Erythroblast (primary cell): ENCODE measurements around the gene NRGN.

ENCODE experiments used
- DNase-seq, 2 experiments: peaks; one replicate each; lab custom pipeline; 2025; lab: John Stamatoyannopoulos, UW
- GATA1 ChIP-seq: IDR thresholded peaks from 2 replicates; pipeline ENCODE4 v1.6.1; 2011; ENCODE audit warnings: low read depth, mild to moderate bottlenecking, control low read depth, low read length, moderate library complexity
- POLR2A ChIP-seq: IDR thresholded peaks from 2 replicates; pipeline ENCODE4 v1.6.1; 2011; ENCODE audit warnings: mild to moderate bottlenecking, low read length

Gene NRGN

DNA sequence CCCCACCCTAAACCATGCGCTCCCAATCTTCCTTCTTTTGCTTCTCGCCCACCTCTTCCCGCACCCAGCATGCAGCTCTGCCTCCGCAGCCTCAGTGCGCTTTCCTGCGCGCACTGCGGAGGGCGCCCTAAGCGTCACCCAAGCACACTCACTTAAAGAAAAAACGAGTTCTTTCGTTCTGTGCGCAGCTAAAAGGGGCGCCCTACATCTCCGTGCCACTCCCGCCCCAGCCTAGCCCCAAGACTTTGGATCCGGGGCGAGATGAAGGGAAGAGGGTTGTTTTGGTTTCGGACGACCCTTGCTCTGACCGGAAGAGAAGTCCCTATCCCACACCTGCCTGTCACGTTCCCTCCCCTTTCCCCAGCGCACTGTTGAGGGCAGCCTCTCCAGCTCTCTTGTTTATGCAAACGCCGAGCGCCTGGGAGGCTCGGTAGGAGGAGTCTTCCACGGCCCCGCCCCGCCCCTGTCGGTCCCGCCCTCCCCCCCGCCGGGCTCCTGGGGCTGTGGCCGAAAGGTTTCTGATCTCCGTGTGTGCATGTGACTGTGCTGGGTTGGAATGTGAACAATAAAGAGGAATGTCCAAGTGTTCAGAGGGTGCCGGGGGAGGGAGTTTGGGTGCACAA, 7.0 kb downstream of the NRGN start:
- TF ChIP-seq POLR2A: peak; percentile 79
- no peak for TF ChIP-seq GATA1
- peak; percentile 85 to 89 for DNase-seq

DNA sequence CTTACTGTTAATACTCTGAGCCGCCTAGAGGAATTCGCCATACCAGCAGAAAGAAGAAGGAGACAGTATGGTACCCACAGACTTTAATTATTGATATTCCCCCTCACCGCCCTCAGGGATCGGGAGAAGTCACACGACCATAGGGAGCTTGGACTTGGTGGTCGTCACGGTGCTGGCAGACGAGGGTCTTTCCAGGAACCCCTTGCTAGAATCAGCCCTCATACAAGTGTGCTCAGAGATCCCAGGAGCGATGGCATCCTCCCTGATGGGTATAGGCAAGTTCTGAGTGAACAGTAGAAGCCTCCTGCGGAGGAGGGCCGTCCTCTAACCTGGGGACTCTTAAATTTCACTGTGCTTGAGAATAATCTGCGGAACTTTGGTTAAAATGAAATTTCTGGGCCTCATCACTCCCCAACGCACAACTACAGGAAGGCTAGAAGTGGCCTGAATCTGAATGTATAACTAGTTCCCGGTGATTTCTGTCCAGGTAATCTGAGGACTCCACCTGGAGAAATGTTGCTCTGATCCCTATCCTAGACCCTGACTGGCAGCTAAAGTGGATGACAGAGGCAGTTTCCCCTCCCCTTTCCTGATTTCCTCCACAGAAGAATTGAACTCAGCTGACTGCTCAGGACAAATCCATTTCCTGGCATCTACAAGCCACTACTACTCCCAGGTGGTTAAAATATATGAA, 7.8 kb downstream of the NRGN start:
- no peak for TF ChIP-seq POLR2A
- no peak for TF ChIP-seq GATA1
- no peak for DNase-seq

DNA sequence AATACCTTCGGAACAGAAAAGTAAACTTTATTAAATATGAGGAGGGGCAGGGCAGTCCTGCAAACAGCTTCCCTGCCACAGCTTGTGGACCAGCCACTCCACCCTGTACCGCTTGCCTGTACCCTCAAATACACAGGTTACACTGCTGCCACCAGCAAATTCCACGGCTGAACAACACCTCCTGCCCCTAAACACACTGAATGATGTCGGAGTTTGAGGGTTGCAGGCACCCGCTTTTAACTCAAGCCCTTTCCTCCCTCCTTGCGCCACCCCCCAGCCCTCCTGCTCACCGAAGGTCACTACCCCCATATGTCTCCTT, 8.3 kb downstream of the NRGN start:
- no peak for DNase-seq

DNA sequence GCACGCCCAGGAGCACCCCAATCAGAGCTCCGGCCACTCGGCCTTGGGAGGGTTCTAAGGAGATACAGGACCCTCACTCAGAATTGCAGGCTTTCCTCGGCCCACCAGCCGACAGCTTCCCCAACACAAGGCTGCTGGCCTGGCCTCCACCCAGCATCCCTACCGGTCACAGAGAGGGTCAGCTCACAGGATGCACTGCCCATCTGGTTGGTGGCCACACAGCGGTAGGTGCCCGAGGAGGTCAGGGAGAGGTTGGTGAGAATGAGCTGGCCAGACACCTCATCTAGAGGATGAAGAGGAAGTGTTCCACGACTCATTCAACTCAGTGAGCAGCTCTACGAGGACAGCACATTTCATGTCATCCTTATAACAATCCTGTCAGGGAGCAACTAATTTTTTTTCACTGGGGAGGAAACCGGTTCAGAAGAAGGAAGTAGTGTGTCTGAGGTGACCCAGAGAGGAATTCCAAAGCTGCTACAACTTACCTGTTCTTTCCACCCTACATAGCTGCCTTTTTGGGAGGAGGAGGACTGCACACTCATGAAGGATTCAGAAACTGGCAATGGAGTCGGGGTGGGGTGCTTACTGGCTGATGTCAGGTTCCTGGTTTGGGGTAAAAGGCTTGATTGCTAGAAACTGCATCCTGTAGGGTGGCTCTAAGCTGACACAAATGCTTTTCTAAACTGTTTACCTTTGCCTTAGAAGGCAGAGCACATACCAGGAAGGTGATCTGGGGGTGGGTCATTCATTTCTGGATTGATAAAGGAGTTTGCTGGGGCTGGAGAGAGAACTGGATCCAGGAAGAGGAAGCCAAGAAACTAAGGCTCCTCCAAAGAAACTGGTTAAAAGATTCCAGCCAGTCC, 9.0 kb downstream of the NRGN start:
- no peak for DNase-seq
- TF ChIP-seq GATA1 (no peak), POLR2A (no peak)

More for the DNA sequence above, 8.3 kb downstream of the NRGN start:
- no peak for TF ChIP-seq GATA1
- TF ChIP-seq POLR2A: no peak

DNA sequence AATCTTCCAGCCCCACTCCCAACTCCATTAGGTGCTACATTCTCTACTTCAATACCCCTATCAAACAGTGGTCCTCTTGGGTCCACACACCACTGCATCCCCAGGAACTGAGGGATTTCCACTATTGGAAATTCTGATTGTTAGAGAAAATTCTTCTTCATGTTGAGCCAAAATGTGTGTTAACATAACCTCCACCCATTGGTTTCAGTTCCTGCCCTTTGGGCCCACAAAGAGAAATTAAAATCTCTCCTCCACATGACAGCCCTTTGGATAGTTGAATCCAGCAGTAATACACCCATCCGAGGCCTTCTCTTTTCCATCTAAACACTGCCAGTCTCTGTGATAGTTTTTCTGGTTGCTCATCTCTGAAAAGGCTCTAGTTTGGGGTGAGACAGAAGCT, 10.2 kb downstream of the NRGN start:
- no peak for DNase-seq
- TF ChIP-seq GATA1: no peak
- no peak for TF ChIP-seq POLR2A

DNA sequence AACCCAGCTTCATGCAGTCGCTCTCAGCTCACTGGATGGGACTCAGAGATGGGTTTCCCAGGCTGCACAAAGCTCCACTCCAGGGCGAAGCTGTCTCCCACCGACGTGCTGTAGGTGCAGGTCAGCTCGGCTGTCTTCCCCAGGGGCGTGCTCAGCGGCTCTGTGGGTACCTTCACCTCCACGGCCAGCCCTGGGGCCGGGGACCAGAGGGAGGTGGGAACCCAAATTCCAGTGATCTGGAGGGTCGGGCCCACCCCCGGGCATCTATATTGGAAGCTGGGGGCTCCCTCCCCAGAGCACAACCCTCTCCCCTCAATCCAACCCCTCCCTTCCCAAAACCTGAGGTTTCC, 11.6 kb downstream of the NRGN start:
- no peak for DNase-seq
- TF ChIP-seq GATA1: no peak
- no peak for TF ChIP-seq POLR2A

DNA sequence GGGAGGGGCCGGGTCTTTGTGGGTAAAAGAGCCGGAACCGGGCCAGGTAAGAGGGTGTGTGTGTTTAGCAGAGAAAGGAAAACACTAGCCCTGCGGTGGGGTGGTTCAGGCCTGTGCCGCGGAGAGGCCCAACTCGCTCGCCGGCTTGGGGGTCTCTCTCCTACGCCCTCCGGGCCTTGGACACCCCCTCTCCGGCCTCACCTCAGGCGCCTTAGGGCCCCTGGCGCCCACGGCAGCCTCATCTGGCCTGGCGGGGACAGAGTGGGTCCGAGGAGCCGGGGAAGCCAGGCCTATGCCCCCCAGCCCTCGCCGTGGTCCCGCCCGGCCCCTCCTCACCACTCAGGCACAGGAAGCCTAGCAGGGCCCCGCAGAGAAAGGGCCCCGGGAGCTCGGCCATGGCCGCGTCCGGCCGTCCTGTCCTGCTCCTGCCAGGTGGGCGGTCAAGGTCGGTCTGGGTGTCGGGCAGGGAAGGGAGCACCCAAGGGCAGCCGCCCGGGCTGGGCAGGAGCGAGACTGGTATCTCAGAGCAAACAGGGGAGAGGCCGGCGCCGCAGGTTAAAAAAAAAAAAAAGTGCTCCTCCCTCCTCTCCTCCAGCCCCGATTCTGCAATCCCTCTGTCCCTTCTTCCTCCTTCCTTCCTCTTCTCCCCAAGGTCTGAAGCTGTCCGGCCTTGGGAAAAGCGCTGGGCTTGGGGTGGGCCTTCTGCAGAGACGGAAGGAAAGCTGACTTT, 12.2 kb downstream of the NRGN start, which contains the start of gene VSIG2:
Gene VSIG2 (minus strand): TSS at position 515 of the 730 bp plus-strand sequence. CDS start 118 bp downstream, at position 397.
- no peak for DNase-seq
- TF ChIP-seq GATA1 (no peak), POLR2A (no peak)

DNA sequence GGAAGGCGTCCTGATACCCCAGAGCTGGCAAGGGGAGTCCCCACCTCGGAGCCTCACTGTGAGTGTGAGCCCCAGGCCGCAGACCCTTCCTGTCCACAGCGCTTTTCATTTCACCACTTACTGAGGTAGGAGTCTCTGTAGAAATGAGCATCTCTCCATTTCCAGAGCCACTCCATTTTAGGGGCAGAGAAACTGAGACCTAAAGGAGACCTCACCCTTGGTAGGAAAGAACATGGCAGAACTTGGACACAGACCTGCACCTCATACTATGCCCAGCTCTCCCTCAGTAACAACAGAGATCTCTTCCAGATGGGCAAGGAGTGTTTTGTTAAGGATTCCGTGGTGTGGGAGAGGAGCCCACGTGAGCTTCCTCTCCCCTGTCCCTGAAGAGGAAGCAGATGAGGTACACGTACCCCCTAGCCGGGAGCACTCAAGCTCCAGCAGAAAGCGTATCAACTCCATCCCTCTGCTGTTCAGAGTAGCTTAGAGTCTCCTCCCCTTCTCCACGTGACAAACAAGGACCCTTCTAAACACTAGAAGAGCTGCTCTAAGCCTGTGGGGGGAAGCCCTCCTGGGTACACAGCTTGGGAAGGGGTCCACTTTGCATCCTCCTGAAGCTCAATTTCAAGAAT, 12.8 kb downstream of the NRGN start:
- no peak for DNase-seq
- TF ChIP-seq GATA1 (no peak), POLR2A (no peak)

DNA sequence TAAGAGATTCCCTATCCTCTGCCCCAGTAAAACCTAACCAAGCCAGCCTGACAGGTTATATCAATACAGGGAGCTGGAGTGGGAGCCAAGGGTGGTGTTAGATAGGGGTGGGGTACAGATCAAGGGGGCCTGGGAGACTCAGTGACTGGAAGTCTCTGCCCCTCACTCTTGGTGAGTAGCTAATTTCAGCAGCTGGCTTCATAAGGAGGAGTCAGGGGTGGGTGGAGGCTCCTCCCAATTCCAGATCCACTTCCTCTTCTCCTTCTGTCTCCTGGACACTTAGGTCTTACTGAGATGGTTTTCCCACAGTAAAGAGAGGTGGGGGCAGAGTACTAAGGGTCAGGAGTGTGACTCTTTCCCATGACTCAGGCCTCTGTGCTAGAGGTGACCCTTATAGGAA, 13.5 kb downstream of the NRGN start:
- TF ChIP-seq POLR2A (no peak), GATA1 (no peak)
- no peak for DNase-seq

DNA sequence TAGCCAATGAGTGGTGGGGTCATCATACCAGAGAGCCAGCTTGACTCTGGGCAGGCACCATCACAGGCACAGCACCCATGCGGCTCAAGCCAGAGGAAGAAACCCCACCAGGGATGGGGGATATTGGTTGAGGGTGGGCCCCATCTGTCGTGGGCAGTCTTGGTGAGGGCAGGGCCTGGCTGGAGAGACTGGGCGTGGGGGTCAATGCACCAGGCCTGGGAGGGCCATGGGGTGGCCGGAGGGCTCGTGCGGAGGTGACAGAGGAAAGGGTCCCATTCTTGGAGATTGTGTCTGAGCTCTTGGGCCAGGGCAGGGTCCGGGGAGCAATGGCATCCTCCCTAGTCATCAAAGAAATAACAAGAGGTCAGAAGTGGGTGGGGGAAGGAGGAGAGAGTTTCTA, 13.9 kb downstream of the NRGN start:
- no peak for DNase-seq
- no peak for TF ChIP-seq GATA1

DNA sequence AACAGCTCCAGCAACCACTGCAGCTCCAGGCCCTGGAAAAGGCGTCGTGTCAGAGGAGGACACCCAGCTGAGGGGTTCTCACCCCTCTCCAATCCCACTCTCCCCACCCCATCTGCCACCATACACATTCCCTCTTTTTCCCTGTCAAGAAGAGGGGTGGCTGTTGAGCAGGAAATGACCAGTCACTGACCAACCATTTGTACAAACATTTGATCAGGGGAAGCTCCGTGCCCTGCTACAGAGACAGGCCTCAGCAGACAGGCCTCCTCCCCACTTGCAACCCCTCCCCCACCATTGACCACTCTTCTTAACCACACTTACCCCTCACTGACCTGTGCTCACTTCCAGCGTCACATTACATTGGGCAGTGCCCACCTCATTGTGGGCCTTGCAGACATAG, 14.6 kb downstream of the NRGN start:
- TF ChIP-seq POLR2A (no peak), GATA1 (no peak)
- DNase-seq: no peak

DNA sequence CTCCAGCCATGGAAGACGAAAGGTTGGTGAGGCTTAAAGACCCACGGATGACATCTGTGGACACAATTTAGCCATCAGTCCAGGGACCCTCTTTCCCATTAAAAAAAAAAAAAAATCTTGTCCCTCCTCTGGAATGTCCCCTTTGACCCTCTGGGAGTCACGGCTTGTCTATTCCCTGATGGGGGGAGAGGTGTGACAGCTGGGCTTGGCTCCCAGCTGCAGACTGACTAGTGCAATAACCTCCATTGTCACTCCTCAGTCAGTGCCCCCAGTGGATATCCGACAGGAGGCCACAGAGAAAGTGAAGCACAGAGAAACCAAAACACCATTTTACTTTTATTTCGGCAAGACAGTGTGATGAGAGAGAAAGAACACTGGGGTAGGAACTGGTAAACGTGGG, 15.0 kb downstream of the NRGN start:
- TF ChIP-seq GATA1 (no peak), POLR2A (no peak)
- DNase-seq: no peak

DNA sequence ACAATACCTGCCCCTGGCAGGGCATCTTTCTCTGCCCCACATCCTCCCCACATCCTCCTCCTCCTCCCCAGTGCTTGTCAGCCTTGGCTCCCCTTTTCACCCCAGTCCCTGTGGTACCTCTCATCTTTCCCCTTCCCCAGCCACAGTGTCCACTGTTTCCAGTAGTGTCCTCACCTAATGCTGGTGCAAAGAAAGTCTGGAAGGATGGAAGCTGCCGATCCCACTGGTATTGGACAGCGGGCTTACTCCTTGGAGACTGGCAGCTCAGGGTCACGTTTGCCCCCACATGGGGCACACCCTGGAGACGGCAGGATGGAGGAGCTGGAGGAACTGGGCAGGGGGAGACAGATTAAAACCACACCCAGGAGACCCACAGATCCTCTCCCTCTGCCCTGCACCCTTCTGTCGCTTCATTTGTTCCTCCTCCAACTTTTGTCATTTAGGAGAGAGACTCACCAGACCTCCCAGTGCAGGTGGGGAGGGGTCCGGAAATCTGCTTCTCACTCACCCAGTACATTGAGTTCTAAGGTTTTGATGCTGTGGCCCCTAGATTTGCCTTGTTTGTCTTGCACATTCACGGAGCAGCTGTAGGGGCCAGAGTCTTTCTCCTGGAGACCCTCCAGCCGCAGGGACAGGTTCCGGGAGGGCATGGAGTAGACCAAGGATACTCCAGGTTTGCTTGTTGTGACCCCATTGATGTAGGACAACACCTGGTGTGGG, 16.5 kb downstream of the NRGN start:
- TF ChIP-seq GATA1: no peak
- no peak for TF ChIP-seq POLR2A
- DNase-seq: no peak
